NCI-H1694 treated with DMSO at 0.1 percent for 48 hours (cell line): ENCODE results near the gene CATSPER1.
"Not testable (repeated sequence)": the region's sequence is repeated elsewhere in the genome, so short reads cannot be mapped to it uniquely, and the experiment has no call there.

Experiments used
- DNase-seq: peaks from one replicate; lab custom pipeline; 2025; lab: John Stamatoyannopoulos, UW

Gene CATSPER1

DNA sequence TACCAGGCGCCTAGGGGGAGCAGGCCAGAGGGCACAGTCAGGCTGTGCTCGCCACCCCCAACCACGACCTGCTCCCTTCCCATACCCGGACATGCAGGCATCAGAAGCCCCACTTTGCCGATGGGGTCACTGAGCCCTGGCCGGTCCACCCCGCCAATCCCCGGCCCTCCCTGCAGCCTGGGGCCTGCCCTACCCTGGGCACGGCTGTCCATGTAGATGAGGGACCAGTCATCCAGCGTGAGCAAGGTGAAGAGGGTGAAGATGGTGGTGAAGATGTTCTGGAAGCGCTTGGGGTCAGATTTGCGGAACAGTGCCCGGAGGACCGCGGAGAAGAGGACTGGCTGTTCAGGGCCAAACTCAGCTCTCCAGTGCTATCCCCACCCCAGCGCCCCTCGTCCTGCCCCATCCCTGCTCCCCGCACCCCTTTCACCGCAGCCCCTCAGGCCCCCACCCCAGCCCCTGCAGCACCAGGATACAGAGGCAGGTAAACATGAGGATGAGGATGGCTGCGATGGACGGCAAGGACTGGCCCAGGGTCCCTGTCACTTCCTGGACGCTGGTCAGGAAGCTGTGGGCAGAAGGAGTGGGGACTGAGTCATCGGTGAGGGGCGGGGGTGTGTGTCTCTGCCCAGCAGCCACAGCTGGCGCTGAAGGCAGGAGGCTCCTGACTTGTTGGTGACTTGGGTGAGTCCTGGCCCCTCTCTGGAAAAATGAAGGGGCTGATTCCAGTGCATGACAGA, 5.5 kb downstream of the CATSPER1 start:
- DNase-seq: no peak

DNA sequence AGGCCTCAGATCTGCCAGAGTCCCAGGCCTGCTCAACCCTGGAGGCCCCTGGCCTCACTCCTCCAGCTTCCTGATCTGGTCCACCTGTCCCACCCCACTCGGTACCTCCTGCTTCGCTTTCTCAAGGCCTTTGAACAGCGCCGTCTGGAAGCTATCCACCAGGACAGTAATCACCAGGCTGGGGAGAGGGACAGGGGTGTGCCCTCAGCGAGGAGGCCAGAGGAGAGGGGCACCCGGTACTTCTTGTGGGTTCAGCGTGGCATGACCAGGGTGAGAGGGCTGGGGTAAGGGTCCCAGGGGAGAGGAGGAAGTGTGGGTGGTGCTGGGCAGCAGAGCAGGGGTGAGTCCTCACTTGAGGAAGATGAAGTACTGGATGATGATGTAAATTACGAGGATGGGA, 6.1 kb downstream of the CATSPER1 start:
- no peak for DNase-seq

DNA sequence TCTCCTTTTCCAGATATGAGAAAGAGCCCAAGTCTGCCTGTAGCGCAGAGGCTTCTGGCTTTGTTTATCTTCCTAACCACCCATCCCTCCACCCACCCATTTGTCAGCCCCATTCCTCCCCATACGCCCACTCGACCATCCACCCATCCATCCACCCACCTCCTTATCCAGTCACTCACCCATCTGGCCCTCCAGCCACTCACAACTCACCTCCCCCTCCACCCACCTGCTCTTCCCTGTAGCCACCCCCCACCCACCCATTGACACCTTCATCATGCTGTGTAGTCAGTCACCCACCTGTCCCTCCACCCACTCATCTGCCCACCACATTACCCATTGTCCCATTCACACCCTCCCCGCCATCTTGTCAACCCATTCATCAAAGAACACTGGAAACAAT, 9.0 kb downstream of the CATSPER1 start:
- DNase-seq: no peak

DNA sequence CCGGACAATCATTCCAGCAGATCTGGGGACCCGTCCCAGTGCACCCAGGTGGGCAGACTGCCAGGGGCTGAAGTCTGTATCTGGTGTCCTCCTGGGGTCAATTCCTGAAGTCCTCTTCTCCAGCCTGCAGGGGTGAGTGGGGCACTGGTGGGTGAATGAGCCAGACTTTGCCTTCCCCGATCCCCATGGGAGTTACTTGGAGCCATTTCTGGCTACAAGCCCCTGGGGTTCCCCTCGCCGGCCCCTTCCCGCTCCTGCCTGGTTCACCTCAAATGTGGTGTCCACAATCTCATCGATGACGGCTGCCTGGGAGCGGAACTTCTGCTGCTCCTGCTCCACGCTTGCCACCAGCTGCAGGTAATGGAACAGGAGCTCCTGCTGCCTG, 9.5 kb downstream of the CATSPER1 start:
- no peak for DNase-seq

GRCh38 chr11:66015936-66016792, 10.1 kb downstream of the CATSPER1 start:
- peak; percentile 46 for DNase-seq

DNA sequence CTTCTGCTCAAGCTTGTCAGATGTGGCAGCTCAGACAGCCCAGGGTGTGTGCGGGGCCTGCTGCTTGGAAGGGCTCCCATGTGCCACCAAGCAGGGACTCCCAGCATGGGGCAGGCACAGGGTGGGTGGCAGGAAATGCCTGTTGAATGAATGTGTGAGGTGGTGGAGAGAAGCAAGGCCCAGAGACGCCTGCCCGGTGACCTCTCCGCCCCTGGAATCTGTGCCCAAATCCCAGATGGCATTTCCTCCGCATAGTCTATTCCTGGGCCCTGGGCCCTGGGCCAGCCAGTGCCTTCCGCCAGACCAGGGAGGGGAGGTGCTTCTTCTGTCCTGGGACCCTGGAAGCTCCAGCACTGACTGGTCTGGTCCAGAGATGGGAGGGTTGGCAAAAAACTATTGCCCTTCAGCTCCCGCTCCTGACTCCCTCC, 10.8 kb downstream of the CATSPER1 start:
- DNase-seq: no peak

DNA sequence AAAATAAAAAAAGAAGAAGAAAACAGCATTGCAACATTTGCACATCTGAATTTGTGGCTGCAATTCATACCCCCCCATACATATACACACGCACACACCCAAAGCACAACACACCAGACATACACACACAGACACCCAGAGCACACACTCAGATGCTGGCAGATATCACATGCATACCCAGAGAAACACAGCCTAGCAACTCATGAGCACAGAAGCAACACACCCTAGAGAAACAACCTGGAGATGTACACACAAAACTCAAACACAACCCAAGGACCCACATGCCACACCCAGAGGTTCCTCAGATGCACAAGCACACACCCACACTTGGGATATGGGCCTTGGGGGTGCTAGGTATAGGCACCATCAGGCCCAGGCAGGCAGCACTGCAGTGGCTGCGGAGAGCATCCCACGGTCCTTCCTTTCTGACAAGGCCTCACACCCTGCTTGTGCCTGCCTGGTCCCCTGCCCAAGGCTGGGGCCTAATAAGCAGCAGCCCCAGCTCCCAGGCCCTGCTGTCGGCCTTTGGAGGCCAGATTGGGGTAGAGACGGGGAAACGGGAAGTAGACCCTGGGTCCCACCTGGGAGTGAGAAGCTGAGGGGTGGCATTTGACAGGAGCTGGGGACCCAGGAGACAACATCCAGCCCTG, 11.3 kb downstream of the CATSPER1 start:
- DNase-seq: no peak

DNA sequence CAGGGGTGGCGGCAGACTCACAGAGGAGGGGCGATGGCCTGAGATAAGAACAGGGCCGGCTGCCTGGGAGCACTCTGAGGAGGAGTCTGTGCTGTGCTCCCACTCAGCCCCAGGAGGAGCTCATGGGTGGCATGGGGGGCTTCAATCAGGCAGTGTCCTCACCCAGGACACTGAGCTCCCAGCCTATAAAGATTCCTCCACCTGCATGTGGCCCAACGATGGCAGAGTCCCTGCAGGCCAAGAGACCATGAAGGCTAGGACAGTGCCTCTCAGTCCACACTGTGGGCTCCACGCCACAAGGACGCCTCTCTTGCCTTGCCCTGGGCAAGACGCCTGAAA, 12.5 kb downstream of the CATSPER1 start:
- DNase-seq: no peak

DNA sequence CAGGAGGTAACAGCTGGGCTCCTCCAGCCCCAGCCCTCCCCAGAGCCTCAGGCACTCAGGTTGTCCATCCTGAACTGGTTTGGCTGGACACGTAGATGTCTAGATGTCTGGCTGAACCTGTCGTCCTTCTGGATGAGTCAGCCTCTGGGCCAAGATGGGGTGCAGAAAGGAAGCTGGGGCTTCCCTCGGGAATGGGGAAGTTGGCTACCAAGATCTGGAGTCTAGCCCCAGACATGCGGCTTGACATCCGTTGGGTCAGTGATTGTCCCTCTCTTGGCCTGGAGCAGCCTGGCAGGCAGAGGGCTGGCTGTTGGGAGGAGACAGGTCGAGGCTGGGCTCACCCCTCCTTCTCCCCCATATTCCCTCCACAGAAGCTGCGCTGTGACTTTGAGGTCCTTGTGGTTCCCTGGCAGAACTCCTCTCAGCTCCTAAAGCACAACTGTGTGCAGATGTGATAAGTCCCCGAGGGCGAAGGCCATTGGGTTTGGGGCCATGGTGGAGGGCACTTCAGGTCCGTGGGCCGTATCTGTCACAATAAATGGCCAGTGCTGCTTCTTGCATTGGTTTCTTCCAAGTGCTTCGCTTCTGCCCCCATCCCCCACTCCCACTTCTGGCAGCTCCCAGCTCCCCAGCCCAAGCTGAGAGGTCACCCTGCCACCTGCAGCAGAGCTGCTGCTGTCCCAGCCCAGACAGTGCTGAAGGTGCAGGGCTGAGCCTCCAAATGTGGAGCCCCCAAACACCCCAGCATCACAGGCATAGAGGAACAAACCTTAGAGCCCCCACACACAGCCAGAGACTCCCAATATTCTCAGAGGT, 13.1 kb downstream of the CATSPER1 start:
- DNase-seq: no peak

DNA sequence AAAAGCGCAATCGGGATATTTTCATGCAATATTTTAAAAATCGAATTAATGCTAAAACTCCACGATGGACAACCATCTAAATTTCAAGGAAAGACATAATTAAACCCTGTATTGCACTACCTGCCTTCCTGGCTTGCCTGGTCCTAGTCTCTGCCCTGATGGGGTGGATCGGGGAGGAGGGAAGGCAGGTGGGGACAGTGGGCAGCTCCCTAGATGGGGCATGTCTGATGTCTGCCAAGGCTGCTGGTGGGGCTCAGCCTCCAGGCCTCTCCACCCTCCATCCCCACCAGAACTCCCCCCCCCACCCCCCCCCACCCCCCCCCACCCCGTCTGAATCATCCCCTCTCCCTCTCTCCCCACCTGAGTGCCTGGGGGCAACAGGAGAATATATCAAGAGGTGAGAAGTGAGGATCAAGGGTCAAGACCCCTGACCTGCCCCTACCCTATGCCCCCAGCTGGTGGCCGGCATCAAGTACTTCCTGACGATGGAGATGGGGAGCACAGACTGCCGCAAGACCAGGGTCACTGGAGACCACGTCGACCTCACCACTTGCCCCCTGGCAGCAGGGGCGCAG, 13.8 kb downstream of the CATSPER1 start:
- no peak for DNase-seq

DNA sequence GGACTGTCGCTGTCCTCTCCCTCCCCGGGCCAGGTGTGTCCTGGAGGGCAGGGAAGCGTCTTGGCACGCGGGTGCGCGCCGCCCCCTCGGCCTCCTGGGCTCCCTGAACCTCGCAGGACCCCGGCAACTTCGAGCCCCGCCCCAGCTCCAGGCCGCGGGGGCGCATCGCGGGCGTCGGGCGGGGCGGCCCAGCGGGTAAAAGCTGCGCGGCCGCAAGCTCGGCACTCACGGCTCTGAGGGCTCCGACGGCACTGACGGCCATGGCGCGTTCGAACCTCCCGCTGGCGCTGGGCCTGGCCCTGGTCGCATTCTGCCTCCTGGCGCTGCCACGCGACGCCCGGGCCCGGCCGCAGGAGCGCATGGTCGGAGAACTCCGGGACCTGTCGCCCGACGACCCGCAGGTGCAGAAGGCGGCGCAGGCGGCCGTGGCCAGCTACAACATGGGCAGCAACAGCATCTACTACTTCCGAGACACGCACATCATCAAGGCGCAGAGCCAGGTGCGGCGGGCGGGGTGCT, 14.4 kb downstream of the CATSPER1 start, which contains the start of gene CST6:
TSS of gene CST6 (plus strand) at position 224 of the 519 bp plus-strand sequence. CDS start at position 261, 37 bp downstream.
- no peak for DNase-seq

DNA sequence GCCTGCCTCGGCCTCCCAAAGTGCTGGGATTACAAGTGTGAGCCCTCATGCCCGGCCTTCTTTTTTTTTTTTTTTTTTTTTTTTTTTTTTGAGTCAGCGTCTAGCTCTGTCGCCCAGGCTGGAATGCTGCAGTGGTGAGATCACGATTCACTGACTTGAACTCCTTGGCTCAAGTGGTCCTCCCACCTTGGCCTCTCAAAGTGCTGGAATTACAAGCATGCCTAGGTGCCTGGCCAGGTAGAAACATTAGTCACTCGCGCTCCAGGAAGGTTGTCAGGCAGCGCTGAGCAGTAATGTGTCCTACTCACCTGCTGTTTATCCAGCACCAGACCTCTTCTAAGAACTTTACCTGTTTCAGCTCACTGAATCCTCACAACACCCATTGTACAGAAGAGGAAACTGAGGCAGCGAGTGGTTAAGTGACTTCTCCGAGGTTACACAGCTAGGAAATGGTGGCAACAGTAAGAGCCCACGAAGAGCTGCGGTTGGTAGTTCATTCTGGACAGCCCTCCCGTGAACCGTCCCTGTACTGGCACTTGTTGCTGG, 15.0 kb downstream of the CATSPER1 start:
- DNase-seq: no peak

GRCh38 chr11:66010036-66010435, 16.2 kb downstream of the CATSPER1 start:
- not testable (repeated sequence) for DNase-seq

- DNase-seq: no peak
Measured at GRCh38 chr11:66008468-66009101, 17.7 kb downstream of the CATSPER1 start.

DNA sequence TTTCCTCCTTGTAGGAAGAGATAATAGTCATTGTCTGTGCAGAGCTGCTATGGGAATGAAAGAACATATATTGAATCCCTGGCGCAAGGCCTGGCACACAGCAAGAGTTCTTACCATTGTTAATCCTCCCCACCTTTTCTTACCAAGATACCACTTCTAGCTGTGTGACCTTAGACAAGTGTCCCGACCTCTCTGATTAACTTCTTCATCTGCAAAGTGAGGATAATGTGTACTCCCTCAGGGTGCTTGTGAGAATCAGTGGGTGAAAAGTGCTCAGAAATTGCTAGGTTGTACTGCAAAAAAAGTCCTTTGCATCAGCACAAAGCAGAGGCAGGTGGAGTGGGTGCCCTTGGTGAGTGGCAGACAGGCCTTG, 18.2 kb downstream of the CATSPER1 start:
- no peak for DNase-seq

DNA sequence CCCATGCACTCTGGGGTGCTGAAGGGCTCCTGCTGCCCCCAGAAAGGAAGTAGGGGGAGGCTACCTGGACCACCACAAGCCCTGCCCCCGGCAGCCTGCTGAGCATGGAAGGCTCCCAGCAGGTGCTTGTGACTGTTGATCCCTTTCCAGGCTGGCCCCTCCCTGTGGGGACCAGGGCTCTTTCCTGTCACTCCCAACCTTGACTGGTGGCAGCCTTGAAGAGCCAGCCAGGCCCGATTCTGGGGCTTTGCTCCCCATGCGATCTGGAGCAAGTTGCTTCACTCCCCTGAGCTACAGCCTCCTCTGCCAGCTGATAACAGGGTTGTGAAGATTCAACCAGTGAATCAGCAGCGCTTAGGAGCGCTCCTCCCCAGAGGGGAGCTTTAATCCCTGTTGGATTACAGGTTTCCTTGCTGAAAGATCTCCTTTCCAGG, 19.1 kb downstream of the CATSPER1 start:
- no peak for DNase-seq

DNA sequence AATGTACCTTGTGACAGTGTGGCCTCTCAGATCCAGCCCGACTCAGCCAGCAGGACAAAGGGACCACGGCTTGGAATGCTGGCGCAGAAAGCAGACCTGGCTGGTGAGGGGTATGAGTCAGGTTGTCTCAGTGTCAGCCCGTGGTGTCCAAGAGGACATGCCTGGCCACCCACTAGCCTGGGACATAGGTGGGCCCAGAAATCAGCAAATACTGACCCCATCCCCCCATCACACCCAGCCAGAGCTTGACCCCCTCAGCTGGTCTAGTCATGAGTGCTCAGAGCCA, 19.4 kb downstream of the CATSPER1 start:
- DNase-seq: no peak

DNA sequence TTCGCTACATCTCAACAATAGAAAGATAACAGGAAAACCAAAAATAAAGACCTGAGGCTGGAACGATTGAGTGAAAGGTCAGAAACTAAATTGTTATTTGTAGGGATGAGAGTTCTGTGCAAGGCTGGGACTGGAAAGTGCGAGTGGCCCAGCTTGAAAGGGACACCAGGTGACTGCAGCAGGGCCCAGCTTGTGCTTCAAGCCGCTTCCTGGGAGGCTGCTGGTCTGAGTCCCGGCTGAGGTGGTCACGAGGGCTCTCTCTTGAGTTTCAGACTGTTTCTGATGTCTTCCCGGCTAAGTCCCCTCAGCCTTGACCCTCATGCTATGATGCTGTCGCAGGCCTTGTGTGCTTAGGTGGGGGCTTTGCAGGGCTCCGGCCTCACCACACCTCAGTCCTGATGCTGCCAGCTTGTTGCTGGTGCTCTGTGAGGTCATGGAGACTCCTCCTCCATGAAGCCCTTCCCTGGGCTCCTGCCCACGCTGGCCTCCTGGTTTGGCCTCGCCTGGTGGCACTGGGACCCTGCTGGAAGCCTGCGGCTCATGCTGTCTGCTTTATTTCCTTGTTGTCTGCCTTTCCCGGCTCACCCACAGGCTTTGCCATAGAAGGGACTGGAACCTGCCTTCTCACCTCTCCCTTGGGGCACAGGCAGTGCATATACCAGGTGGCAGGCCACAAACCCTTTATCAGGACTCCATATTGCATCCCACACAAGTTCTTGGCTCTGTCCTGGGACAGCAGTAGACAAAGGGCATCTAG, 20.0 kb downstream of the CATSPER1 start:
- no peak for DNase-seq

DNA sequence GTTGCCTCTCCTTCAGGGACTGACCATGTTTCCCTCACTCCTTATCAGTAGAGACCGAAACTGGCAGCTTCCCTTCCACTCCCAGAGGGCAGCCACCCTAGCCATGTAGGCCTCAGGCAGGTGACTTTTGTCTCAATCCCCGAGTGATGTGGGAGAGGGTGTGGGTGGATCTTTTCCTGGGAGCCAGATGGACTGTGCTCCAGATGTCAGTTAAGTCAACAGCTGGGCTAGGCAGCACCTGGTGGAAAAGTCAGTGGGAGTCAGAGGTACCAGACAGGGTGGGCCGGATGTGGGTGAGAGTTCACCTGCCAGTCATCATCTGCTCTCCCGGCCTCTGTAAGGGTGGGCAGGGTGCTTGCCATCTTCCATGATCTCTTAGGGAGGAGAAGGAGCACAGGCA, 22.1 kb downstream of the CATSPER1 start:
- DNase-seq: no peak

GRCh38 chr11:66003291-66003690, 23.0 kb downstream of the CATSPER1 start:
- DNase-seq: no peak
